Stimulated activated CD4-positive, alpha-beta T cell treated with anti-CD3 and anti-CD28 coated beads, TNF-alpha, amount 100 ng/mL, for 48 hours (primary cell): ENCODE data around the gene CRHR1.

Experiments used
- DNase-seq, 3 donors: peaks; one replicate each; pipeline ENCODE4 v3.0.0-alpha.2; 2020; ENCODE audit warnings: low read depth in 3 of 3

The CRHR1 gene

GRCh38 chr17:45867702-45868101, 83.6 kb downstream of the CRHR1 start:
- DNase-seq: no peak

- DNase-seq: no peak
Observed at GRCh38 chr17:45868276-45868675, 84.2 kb downstream of the CRHR1 start.

- no peak for DNase-seq
Observed at GRCh38 chr17:45869676-45870341, 85.7 kb downstream of the CRHR1 start.

- no peak for DNase-seq
Observed at GRCh38 chr17:45870342-45870974, 86.3 kb downstream of the CRHR1 start.

GRCh38 chr17:45871718-45872117, 87.6 kb downstream of the CRHR1 start:
- no peak for DNase-seq

GRCh38 chr17:45873728-45874127, 89.6 kb downstream of the CRHR1 start:
- DNase-seq: no peak

GRCh38 chr17:45874151-45874550, 90.0 kb downstream of the CRHR1 start:
- no peak for DNase-seq

- DNase-seq: no peak
Observed at GRCh38 chr17:45876539-45876938, 92.4 kb downstream of the CRHR1 start.

- no peak for DNase-seq
Observed at GRCh38 chr17:45877467-45877866, 93.3 kb downstream of the CRHR1 start.

GRCh38 chr17:45883063-45883462, 98.9 kb downstream of the CRHR1 start:
- DNase-seq: no peak
